ENCODE results near the gene ASB5. TPM values are rescaled to one million over a fixed set of nuclear protein-coding genes. Genes with fewer than 3 reads are reported as not detected.

Gene ASB5
- total and polyA plus RNA-seq, 2 of the 8 experiments (the other 6 are each of a cell fraction or from before 2014, with no cell fraction given) = 0.02 TPM; not detected in 1

DNA sequence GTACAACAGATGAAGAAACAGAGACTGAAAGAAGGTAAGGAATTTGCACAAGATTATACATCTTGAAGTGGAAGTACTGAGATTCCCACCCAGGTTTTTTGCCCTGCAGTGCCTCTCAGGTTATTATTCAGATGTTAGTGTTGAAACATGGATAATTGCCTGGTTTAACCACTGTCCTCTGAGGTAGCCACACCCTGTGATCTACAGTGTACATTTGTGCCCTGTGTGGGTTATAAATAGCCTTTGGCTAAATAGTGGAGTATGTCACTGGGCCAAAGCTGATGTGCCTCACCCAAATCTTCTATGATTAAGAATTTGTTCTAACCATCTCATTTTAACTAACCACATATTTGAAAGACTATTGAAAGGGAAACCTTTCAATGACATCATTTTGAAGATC is 5.4 kb upstream of the ASB5 start (continued):
- TF ChIP-seq, protein P1, sequence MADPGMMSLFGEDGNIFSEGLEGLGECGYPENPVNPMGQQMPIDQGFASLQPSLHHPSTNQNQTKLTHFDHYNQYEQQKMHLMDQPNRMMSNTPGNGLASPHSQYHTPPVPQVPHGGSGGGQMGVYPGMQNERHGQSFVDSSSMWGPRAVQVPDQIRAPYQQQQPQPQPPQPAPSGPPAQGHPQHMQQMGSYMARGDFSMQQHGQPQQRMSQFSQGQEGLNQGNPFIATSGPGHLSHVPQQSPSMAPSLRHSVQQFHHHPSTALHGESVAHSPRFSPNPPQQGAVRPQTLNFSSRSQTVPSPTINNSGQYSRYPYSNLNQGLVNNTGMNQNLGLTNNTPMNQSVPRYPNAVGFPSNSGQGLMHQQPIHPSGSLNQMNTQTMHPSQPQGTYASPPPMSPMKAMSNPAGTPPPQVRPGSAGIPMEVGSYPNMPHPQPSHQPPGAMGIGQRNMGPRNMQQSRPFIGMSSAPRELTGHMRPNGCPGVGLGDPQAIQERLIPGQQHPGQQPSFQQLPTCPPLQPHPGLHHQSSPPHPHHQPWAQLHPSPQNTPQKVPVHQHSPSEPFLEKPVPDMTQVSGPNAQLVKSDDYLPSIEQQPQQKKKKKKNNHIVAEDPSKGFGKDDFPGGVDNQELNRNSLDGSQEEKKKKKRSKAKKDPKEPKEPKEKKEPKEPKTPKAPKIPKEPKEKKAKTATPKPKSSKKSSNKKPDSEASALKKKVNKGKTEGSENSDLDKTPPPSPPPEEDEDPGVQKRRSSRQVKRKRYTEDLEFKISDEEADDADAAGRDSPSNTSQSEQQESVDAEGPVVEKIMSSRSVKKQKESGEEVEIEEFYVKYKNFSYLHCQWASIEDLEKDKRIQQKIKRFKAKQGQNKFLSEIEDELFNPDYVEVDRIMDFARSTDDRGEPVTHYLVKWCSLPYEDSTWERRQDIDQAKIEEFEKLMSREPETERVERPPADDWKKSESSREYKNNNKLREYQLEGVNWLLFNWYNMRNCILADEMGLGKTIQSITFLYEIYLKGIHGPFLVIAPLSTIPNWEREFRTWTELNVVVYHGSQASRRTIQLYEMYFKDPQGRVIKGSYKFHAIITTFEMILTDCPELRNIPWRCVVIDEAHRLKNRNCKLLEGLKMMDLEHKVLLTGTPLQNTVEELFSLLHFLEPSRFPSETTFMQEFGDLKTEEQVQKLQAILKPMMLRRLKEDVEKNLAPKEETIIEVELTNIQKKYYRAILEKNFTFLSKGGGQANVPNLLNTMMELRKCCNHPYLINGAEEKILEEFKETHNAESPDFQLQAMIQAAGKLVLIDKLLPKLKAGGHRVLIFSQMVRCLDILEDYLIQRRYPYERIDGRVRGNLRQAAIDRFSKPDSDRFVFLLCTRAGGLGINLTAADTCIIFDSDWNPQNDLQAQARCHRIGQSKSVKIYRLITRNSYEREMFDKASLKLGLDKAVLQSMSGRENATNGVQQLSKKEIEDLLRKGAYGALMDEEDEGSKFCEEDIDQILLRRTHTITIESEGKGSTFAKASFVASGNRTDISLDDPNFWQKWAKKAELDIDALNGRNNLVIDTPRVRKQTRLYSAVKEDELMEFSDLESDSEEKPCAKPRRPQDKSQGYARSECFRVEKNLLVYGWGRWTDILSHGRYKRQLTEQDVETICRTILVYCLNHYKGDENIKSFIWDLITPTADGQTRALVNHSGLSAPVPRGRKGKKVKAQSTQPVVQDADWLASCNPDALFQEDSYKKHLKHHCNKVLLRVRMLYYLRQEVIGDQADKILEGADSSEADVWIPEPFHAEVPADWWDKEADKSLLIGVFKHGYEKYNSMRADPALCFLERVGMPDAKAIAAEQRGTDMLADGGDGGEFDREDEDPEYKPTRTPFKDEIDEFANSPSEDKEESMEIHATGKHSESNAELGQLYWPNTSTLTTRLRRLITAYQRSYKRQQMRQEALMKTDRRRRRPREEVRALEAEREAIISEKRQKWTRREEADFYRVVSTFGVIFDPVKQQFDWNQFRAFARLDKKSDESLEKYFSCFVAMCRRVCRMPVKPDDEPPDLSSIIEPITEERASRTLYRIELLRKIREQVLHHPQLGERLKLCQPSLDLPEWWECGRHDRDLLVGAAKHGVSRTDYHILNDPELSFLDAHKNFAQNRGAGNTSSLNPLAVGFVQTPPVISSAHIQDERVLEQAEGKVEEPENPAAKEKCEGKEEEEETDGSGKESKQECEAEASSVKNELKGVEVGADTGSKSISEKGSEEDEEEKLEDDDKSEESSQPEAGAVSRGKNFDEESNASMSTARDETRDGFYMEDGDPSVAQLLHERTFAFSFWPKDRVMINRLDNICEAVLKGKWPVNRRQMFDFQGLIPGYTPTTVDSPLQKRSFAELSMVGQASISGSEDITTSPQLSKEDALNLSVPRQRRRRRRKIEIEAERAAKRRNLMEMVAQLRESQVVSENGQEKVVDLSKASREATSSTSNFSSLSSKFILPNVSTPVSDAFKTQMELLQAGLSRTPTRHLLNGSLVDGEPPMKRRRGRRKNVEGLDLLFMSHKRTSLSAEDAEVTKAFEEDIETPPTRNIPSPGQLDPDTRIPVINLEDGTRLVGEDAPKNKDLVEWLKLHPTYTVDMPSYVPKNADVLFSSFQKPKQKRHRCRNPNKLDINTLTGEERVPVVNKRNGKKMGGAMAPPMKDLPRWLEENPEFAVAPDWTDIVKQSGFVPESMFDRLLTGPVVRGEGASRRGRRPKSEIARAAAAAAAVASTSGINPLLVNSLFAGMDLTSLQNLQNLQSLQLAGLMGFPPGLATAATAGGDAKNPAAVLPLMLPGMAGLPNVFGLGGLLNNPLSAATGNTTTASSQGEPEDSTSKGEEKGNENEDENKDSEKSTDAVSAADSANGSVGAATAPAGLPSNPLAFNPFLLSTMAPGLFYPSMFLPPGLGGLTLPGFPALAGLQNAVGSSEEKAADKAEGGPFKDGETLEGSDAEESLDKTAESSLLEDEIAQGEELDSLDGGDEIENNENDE (IDR thresholded peaks at IDR 0.05; ENCODE audit: insufficient replicate concordance, low read length) = no peak
- TF ChIP-seq EP300 (IDR thresholded peaks at IDR 0.05; ENCODE audit: borderline replicate concordance in 1 of 2, low read depth in 2 of 2, low read length in 2 of 2) (no peak), SUZ12 (IDR thresholded peaks at IDR 0.05; ENCODE audit: low read length) (no peak), CBX5 (IDR thresholded peaks at IDR 0.05; ENCODE audit: low read depth, low read length) (no peak), SAP30 (IDR thresholded peaks at IDR 0.05; ENCODE audit: insufficient read depth, insufficient replicate concordance, low read length) (no peak), POU5F1 (IDR thresholded peaks at IDR 0.05; ENCODE audit: low read depth, low read length) (no peak), BACH1 (IDR thresholded peaks at IDR 0.05; ENCODE audit: low read length) (no peak), SIRT6 (IDR thresholded peaks at IDR 0.05; ENCODE audit: low read length) (no peak), BCL11A (IDR thresholded peaks at IDR 0.05; ENCODE audit: low read depth in 2 of 2, low read length in 2 of 2) (no peak), BRCA1 (IDR thresholded peaks at IDR 0.05; ENCODE audit: low read depth, low read length) (no peak), HDAC2 (IDR thresholded peaks at IDR 0.05; ENCODE audit: borderline replicate concordance in 1 of 2, low read depth in 2 of 2, low read length in 2 of 2) (no peak), JUND (IDR thresholded peaks at IDR 0.05; ENCODE audit: low read length) (no peak)

All from H1 (cell line).